Measurements from ENCODE around the gene PGPEP1. TPM values are rescaled to one million over a fixed set of nuclear protein-coding genes. Genes with fewer than 3 reads are reported as not detected.

The PGPEP1 gene
- total RNA-seq, result 10 to 100 TPM; 15.6 to 25.2 (median 18.0) TPM

GRCh38 chr19:18340190-18340989, at the start of gene PGPEP1:
Gene PGPEP1, plus strand, starts transcription at chr19:18340598. Its CDS starts 84 bp downstream, at chr19:18340682.
- peak; percentile 27 for DNase-seq (ENCODE audit: low spot score)
- ATAC-seq (ENCODE audit: low FRiP score), result peak; percentile 39
- no peak for TF ChIP-seq CTCF (IDR thresholded peaks at IDR 0.05)

GRCh38 chr19:18291019-18291524, 49.3 kb upstream of the PGPEP1 start:
- DNase-seq (ENCODE audit: low spot score), result no peak
- TF ChIP-seq CTCF (IDR thresholded peaks at IDR 0.05), result no peak
- no peak for ATAC-seq (ENCODE audit: low FRiP score)

- ATAC-seq (ENCODE audit: low FRiP score), result peak; percentile 72
- no peak for DNase-seq (ENCODE audit: low spot score)
Observed at GRCh38 chr19:18291590-18292461, 48.6 kb upstream of the PGPEP1 start.

GRCh38 chr19:18292462-18292809, 48.0 kb upstream of the PGPEP1 start:
- DNase-seq (ENCODE audit: low spot score) (no peak), ATAC-seq (ENCODE audit: low FRiP score) (peak; percentile 5)
- no peak for TF ChIP-seq CTCF (IDR thresholded peaks at IDR 0.05)

More at GRCh38 chr19:18291590-18292461, 48.6 kb upstream of the PGPEP1 start:
- no peak for TF ChIP-seq CTCF (IDR thresholded peaks at IDR 0.05)

GRCh38 chr19:18292810-18293641, 47.4 kb upstream of the PGPEP1 start:
- ATAC-seq (ENCODE audit: low FRiP score) (peak; percentile 45), DNase-seq (ENCODE audit: low spot score) (peak; percentile 73)
- no peak for TF ChIP-seq CTCF (IDR thresholded peaks at IDR 0.05)

GRCh38 chr19:18293642-18294466, 46.5 kb upstream of the PGPEP1 start:
- no peak for ATAC-seq (ENCODE audit: low FRiP score)

More at GRCh38 chr19:18293642-18294466, 46.5 kb upstream of the PGPEP1 start:
- no peak for TF ChIP-seq CTCF (IDR thresholded peaks at IDR 0.05)
- no peak for DNase-seq (ENCODE audit: low spot score)
